HG03439 (cell line): Measurements from ENCODE around the gene TTYH3.
A peak's percentile ranks its signal among the peaks of the same experiment; 100 is the strongest.
"Not testable (repeated sequence)": the region's sequence is repeated elsewhere in the genome, so short reads cannot be mapped to it uniquely, and the experiment has no call there.

Experiments
- ATAC-seq: cut with Tn5 transposase; IDR thresholded peaks from one replicate; pipeline ENCODE4 v1.9.1; 2021; ENCODE audit warnings: mild to moderate bottlenecking, moderate library complexity; ENCODE audit not compliant: unreplicated experiment

TTYH3 gene, protein sequence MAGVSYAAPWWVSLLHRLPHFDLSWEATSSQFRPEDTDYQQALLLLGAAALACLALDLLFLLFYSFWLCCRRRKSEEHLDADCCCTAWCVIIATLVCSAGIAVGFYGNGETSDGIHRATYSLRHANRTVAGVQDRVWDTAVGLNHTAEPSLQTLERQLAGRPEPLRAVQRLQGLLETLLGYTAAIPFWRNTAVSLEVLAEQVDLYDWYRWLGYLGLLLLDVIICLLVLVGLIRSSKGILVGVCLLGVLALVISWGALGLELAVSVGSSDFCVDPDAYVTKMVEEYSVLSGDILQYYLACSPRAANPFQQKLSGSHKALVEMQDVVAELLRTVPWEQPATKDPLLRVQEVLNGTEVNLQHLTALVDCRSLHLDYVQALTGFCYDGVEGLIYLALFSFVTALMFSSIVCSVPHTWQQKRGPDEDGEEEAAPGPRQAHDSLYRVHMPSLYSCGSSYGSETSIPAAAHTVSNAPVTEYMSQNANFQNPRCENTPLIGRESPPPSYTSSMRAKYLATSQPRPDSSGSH

GRCh38 chr7:2631946-2632732, at the start of gene TTYH3:
Gene TTYH3, plus strand, starts transcription at chr7:2631986. Its CDS starts 170 bp downstream, at chr7:2632156.
- ATAC-seq, result peak; percentile 38

DNA sequence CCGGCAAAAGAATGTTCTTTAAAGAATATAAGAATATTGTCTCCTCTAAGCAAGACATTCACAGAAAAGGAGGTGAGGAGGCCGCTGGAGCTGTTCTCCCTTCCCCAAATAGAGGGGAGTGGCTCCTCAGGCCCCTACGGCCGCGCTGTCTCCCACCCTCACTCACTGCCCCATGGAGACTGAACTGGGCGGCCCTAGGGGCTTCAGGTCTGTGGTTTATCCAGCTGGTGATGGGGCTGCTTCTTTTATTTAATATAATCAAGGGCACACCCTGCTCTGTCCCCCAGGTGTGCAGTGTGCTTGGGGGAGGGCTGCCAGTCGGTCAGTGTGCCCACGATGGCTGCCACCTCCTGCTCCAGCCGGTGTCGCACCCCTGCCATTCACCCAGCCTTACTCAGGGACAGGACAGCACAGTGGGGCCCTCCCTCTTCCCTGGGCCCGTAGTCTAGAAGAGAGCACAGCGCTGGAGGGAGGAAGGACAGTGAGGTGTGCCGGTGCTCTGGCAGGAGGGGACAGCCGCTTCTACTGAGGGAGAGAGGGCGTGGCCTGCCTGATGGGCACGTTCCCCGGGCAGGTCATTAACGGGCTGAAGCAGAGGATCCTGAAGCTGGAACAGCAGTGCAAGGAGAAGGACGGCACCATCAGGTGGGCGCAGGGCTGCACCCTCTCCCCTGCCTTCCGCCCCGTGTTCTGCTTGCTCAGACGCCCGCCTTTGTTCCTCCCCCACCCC, 49.6 kb upstream of the TTYH3 start:
- ATAC-seq, result no peak

DNA sequence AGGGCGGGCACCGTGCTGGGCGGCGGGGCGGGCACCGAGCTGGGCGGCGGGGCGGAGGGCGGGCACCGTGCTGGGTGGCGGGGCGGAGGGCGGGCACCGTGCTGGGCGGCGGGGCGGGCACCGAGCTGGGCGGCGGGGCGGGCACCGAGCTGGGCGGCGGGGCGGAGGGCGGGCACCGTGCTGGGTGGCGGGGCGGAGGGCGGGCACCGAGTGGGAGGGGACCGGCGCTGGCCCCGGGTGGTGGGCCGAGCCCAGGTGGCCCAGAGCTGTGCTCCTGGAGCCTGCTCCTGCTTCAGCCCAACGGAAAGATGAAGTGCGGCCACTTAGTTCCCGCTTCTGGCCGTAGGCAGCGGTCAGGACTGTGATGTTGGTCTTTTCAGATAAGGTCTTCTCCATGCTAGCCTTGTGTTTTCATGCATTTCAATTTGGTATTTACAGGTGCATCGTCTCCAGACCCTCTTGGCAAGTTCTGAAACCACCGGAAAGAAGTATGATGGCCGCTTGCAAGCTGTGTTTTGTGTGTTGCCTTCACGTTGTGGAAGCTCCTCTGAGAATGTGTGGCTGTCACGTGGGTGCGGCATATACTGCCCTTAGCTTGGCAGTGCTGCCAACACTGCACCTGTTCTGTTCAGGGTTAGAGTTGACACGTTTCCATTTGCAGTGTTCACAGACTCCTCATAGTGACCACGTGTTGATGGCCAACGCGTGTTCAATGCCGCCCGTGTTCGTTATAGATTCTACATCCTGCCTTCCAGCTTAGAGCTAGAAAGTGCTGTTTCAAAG, 47.8 kb upstream of the TTYH3 start:
- ATAC-seq, result no peak

DNA sequence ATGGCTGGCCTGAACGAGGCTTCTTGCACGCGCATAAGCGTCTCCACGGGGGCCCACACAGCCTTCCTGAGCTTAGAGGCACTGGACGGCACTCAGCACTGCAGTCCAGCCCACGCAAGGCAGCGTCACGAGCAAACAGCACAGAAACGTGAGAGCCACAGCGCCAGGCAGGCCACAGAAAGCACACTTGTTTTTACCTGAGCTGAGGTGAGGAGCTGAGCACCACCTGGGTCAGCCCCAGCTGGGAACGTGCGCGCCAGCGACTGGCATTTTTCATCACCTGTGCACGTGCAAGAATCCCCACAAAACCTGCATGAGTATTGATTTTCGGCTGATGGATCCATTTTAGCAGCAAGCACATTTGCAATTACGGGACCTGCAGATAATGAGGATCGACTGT, 46.3 kb upstream of the TTYH3 start:
- no peak for ATAC-seq

- ATAC-seq, result no peak
These were observed 45.3 kb upstream of the TTYH3 start for GRCh38 chr7:2586326-2587020.

DNA sequence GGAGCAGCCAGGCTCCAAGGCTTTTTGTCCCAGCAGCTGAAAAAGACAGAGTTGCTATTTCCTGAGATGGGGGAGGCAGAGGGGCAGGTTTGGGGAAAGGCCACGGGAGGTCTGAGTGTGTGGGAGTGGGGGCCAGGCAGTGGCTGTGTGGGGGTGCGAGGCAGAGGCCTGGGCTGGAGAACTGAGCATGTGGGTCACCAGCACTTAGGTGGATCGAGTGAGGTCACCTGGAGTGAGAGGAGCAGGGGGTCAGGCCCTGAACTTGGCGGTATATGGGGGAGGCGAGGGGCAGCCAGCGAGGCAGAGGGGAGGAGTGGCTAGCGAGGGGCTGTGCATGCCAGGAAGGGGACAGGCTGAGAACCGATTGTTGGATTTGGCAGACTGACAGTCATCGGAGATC, 44.7 kb upstream of the TTYH3 start:
- no peak for ATAC-seq

- ATAC-seq, result no peak
These were observed 44.0 kb upstream of the TTYH3 start for GRCh38 chr7:2587778-2588177.

- ATAC-seq, result no peak
These were observed 42.4 kb upstream of the TTYH3 start for GRCh38 chr7:2589341-2589740.

DNA sequence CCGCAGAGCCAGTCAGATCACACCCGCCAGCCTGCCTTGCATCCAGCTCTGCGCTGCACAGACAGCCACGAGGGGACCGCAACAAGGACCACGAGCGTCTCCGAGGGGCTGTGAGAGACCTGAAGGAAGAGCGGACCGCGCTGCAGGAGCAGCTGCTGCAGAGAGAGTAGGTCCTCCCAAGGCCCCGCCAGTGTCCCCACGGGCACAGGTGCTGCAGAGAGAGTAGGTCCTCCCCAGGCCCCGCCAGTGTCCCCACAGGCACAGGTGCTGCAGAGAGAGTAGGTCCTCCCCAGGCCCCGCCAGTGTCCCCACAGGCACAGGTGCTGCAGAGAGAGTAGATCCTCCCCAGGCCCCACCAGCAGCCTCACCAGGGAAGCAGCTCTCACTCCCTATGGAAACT, 41.8 kb upstream of the TTYH3 start:
- not testable (repeated sequence) for ATAC-seq

- ATAC-seq, result no peak
These were observed 39.4 kb upstream of the TTYH3 start for GRCh38 chr7:2592375-2592865.

- ATAC-seq, result no peak
These were observed 38.6 kb upstream of the TTYH3 start for GRCh38 chr7:2593036-2593727.

DNA sequence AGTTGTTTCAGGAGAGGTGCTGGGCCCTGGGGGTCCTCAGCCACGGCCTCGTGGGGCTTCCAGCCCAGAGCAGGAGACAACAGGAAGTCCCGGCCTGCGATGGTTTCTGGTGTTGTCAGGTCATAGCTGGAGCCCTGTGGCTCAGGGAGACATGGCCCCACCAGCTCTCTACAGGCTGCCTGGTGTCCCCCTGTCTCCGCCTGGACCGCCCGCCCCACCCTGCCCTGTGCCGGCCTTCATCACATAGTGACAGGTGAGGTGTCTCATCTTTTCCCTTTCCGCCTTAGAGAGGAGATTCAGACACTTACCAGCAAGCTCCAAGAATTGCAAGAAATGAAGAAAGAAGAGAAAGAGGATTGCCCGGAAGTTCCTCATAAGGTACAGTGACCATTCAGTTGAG, 37.2 kb upstream of the TTYH3 start:
- ATAC-seq, result no peak

- ATAC-seq, result no peak
These were observed 36.4 kb upstream of the TTYH3 start for GRCh38 chr7:2595258-2595860.

GRCh38 chr7:2596464-2597272, 35.1 kb upstream of the TTYH3 start:
- ATAC-seq, result no peak

- ATAC-seq, result no peak
These were observed 34.5 kb upstream of the TTYH3 start for GRCh38 chr7:2597273-2597640.

GRCh38 chr7:2598154-2598823, 33.5 kb upstream of the TTYH3 start:
- no peak for ATAC-seq

DNA sequence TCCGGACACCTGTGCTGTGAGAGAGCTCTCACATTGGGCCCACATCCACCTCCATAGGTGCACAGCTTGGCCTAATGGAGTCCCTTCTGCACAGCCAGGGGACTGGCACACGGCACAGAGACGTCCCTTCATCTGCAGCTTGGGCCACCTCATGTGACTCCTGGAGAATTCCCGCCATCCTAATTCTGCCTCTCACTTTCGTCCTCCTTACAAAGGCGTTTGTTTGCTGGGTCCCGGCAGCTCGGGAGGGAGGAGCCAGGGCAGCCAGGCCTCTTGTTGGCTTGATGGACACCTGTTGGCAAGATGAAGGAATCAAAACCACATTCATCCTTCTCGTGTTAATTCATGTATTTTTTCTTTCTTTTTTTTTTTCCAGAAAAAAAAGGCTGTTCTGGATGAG, 30.7 kb upstream of the TTYH3 start:
- ATAC-seq, result no peak
